Spleen (tissue), 11 donors: ENCODE measurements around the gene CEP164. TPM values are rescaled to one million over a fixed set of nuclear protein-coding genes. Genes with fewer than 3 reads are reported as not detected.

Source experiments
- DNase-seq: peaks from one replicate; pipeline ENCODE4 v3.0.0-alpha.2; 2020
- H3K27ac ChIP-seq, 8 donors: fragments of 200-600 bp; sonication (generic) in 7 of 8; 1 replicate in 4 of 8; 2 replicates in 4 of 8; pipeline versions ENCODE4 v1.5.0 to v1.8.0; 2016 to 2021; ENCODE audit warnings: inconsistent platforms in 4 of 8, mild to moderate bottlenecking in 4 of 8, moderate library complexity in 1 of 8
- H3K27me3 ChIP-seq, 7 donors: fragments of 200-600 bp; sonication (generic) in 6 of 7; replicated peaks in 1 of 7; 1 replicate in 4 of 7; 2 replicates in 3 of 7; pipeline versions ENCODE4 v1.5.0 to v1.8.0; 2016 to 2021; ENCODE audit warnings: inconsistent platforms in 3 of 7, mild to moderate bottlenecking in 1 of 7
- H3K36me3 ChIP-seq, 6 donors: fragments of 200-600 bp; sonication (generic) in 5 of 6; 1 replicate in 4 of 6; 2 replicates in 2 of 6; pipeline versions ENCODE4 v1.5.0 to v1.8.0; 2016 to 2021; ENCODE audit warnings: inconsistent platforms in 2 of 6
- H3K4me1 ChIP-seq, 6 donors: fragments of 200-600 bp; sonication (generic) in 5 of 6; 1 replicate in 3 of 6; 2 replicates in 3 of 6; pipeline versions ENCODE4 v1.5.0 to v1.8.0; 2016 to 2021; ENCODE audit warnings: inconsistent platforms in 3 of 6
- H3K4me3 ChIP-seq, 8 donors: fragments of 200-600 bp; sonication (generic) in 7 of 8; 1 replicate in 4 of 8; 2 replicates in 4 of 8; pipeline versions ENCODE4 v1.5.0 to v1.8.0; 2016 to 2021; ENCODE audit warnings: inconsistent platforms in 4 of 8, mild to moderate bottlenecking in 4 of 8, moderate library complexity in 2 of 8
- H3K9me3 ChIP-seq, 8 donors: fragments of 200-600 bp; sonication (generic) in 7 of 8; 1 replicate in 4 of 8; 2 replicates in 4 of 8; pipeline versions ENCODE4 v1.5.0 to v1.8.0; 2016 to 2021; ENCODE audit warnings: inconsistent platforms in 4 of 8
- CTCF ChIP-seq, 11 experiments: fragments of 200-600 bp in 7 of 11; fragments of 450-650 bp in 4 of 11; sonication (generic) in 4 of 11; IDR thresholded peaks in 8 of 11; conservative IDR thresholded peaks in 3 of 11; 1 replicate in 7 of 11; 2 replicates in 4 of 11; pipeline versions ENCODE4 v1.4.0 to v1.8.0; 2016 to 2021; ENCODE audit warnings: antibody characterized with exemption in 11 of 11, inconsistent platforms in 4 of 11, mild to moderate bottlenecking in 1 of 11
- POLR2A ChIP-seq, 3 donors: fragments of 450-650 bp; IDR thresholded peaks; one replicate each; pipeline ENCODE4 v1.5.1; 2017; ENCODE audit warnings: antibody characterized with exemption in 3 of 3, mild to moderate bottlenecking in 1 of 3
- POLR2AphosphoS5 ChIP-seq, 3 donors: sonication (generic); formaldehyde crosslinking; IDR thresholded peaks; one replicate each; pipeline ENCODE4 v1.5.1; 2017; ENCODE audit warnings: antibody characterized with exemption in 3 of 3
- WGBS, 5 donors: extraction: QIAGEN DNeasy Blood & Tissue Kit in 3 of 5; methylation state at CpG; one replicate each; pipeline versions ENCODE4 v1.1.5 to v1.1.7; 2013 to 2018; 5-methylcytosine and 5-hydroxymethylcytosine counted together
- intact Hi-C: fragments of 100-400 bp; cut with DNase I; formaldehyde crosslinking; loops from one replicate; pipeline ENCODE4 v1.15.0; 2023; ENCODE audit warnings: low total_unique reads
- polyA plus RNA-seq, 3 donors: library from polyadenylated mRNA; stranded (reverse); fragments of 200-250 nt; gene quantifications; one replicate each; pipeline ENCODE4 v1.2.1, GENCODE V29; 2013
- total RNA-seq, 7 donors: library from RNA; depleted of rRNA in 3 of 7; stranded (reverse); fragments of >200 nt in 3 of 7; fragmentation: NEBNext Ultra II Directional in 4 of 7; extraction: Animal tissue kit (Norgen Biotek cat#: 25700) in 4 of 7; gene quantifications; one replicate each; pipeline versions ENCODE4 v1.1.0 to v1.2.1, GENCODE V29; 2016 to 2021
- donor health status: healthy with polysubstance abuse.
- donor health status: DM: no; HTN: no; CAD: no; lungs with moderate emphysema.
- donor health status: DM: no; HTN: no; CAD: no.
- donor health status: Bipolar disorder and iron deficiency.
- donor health status: healthy.
- donor health status: DM: no; HTN: no; CAD: no.
- donor health status: DM: yes; HTN: yes; CAD: no.

The CEP164 gene
- total and polyA plus RNA-seq, 10 donors, result 6.6 to 48.3 (median 27.5) TPM

- H3K4me1 ChIP-seq, result no peaks in the 10 kb centered on the region
- H3K9me3 ChIP-seq, result no peaks in the 10 kb centered on the region
- no peak overlapping the region for H3K27ac ChIP-seq
- no peak for DNase-seq
- no peaks in the 10 kb centered on the region for H3K27me3 ChIP-seq
- TF ChIP-seq CTCF (IDR thresholded peaks at IDR 0.05 in 8 of 11, conservative IDR thresholded peaks at IDR 0.05 in 3 of 11), result no peak
- TF ChIP-seq POLR2AphosphoS5 (IDR thresholded peaks at IDR 0.05), result no peak
- no peak for TF ChIP-seq POLR2A (IDR thresholded peaks at IDR 0.05)
- intact Hi-C loops, result no loop called here
- 94 to 98% (median 97%) methylated on average over 9 of the region's 9 CpGs for WGBS, 5 donors
- no peak overlapping the region for H3K4me3 ChIP-seq
- peaks cover 0 to 100% (median 72%) of the 10 kb centered on the region in 6 donors for H3K36me3 ChIP-seq
Measured at GRCh38 chr11:117385906-117386305, 58.3 kb downstream of the CEP164 start.

- H3K4me1 ChIP-seq, result no peaks in the 10 kb centered on the region
- H3K27me3 ChIP-seq, result no peaks in the 10 kb centered on the region
- no peak overlapping the region for H3K4me3 ChIP-seq
- no peaks in the 10 kb centered on the region for H3K9me3 ChIP-seq
- intact Hi-C loops, result no loop called here
- 73 to 94% (median 92%) methylated on average over 3 of the region's 3 CpGs for WGBS, 5 donors
- H3K27ac ChIP-seq, result no peak overlapping the region
- TF ChIP-seq POLR2A (IDR thresholded peaks at IDR 0.05) (no peak), CTCF (IDR thresholded peaks at IDR 0.05 in 8 of 11, conservative IDR thresholded peaks at IDR 0.05 in 3 of 11) (no peak), POLR2AphosphoS5 (IDR thresholded peaks at IDR 0.05) (no peak)
- DNase-seq, result no peak
- H3K36me3 ChIP-seq, result peaks cover 0 to 100% (median 79%) of the 10 kb centered on the region in 6 donors
Measured at GRCh38 chr11:117387992-117388755, 60.5 kb downstream of the CEP164 start.

- no peaks in the 10 kb centered on the region for H3K27me3 ChIP-seq
- no peak overlapping the region for H3K27ac ChIP-seq
- no peaks in the 10 kb centered on the region for H3K9me3 ChIP-seq
- no peak overlapping the region for H3K4me3 ChIP-seq
- H3K36me3 ChIP-seq, result peaks cover 0 to 100% (median 83%) of the 10 kb centered on the region in 6 donors
- 93 to 98% (median 96%) methylated on average over 8 of the region's 8 CpGs for WGBS, 5 donors
- no peaks in the 10 kb centered on the region for H3K4me1 ChIP-seq
- peak; percentile 47 for DNase-seq
- intact Hi-C loops, result no loop called here
- TF ChIP-seq POLR2A (IDR thresholded peaks at IDR 0.05), result no peak
- no peak for TF ChIP-seq CTCF (IDR thresholded peaks at IDR 0.05 in 8 of 11, conservative IDR thresholded peaks at IDR 0.05 in 3 of 11)
- TF ChIP-seq POLR2AphosphoS5 (IDR thresholded peaks at IDR 0.05), result no peak
Measured at GRCh38 chr11:117390743-117391142, 63.1 kb downstream of the CEP164 start.

GRCh38 chr11:117391181-117391580, 63.5 kb downstream of the CEP164 start:
- no peak for TF ChIP-seq POLR2AphosphoS5 (IDR thresholded peaks at IDR 0.05)
- no peak for TF ChIP-seq CTCF (IDR thresholded peaks at IDR 0.05 in 8 of 11, conservative IDR thresholded peaks at IDR 0.05 in 3 of 11)
- TF ChIP-seq POLR2A (IDR thresholded peaks at IDR 0.05), result no peak
- Histone ChIP-seq H3K36me3 (peaks cover 0 to 100% (median 83%) of the 10 kb centered on the region in 6 donors), H3K4me3 (no peak overlapping the region), H3K27ac (no peak overlapping the region), H3K9me3 (no peaks in the 10 kb centered on the region), H3K4me1 (no peaks in the 10 kb centered on the region), H3K27me3 (no peaks in the 10 kb centered on the region)
- WGBS, 5 donors, result 90 to 98% (median 96%) methylated on average over 7 to 8 of the region's 8 CpGs
- intact Hi-C loops, result no loop called here
- DNase-seq, result peak; percentile 32
